Retinal pigment epithelial cell (primary cell): ENCODE measurements around the gene LRP1.

Experiments used
- DNase-seq: peaks from one replicate; pipeline ENCODE4 v3.0.0-alpha.2; 2010; ENCODE audit warnings: low read depth
- H3K4me3 ChIP-seq: 2 replicates; pipeline ENCODE4 v1.5.1; 2011; ENCODE audit warnings: mild to moderate bottlenecking, low read length, control low read depth, moderate library complexity
- CTCF ChIP-seq: conservative IDR thresholded peaks from 2 replicates; pipeline ENCODE4 v1.5.1; 2011; ENCODE audit warnings: low read depth, low read length, control low read depth, inconsistent platforms

LRP1 gene

GRCh38 chr12:57213763-57214397, 85.6 kb downstream of the LRP1 start:
- TF ChIP-seq CTCF: no peak
- DNase-seq: no peak
- H3K4me3 ChIP-seq: no peak overlapping the region

GRCh38 chr12:57214398-57214781, 86.1 kb downstream of the LRP1 start:
- DNase-seq: no peak
- H3K4me3 ChIP-seq: no peak overlapping the region
- peak; percentile 85 for TF ChIP-seq CTCF

GRCh38 chr12:57215065-57215464, 86.8 kb downstream of the LRP1 start:
- no peak overlapping the region for H3K4me3 ChIP-seq
- no peak for DNase-seq
- TF ChIP-seq CTCF: no peak

GRCh38 chr12:57215668-57216013, 87.4 kb downstream of the LRP1 start:
- no peak for TF ChIP-seq CTCF
- H3K4me3 ChIP-seq: no peak overlapping the region
- DNase-seq: no peak

GRCh38 chr12:57216014-57216911, 88.0 kb downstream of the LRP1 start, which contains the start of gene NXPH4:
TSS of gene NXPH4 (plus strand) at chr12:57216794. CDS start at chr12:57216970, 176 bp downstream.
- DNase-seq: no peak
- peak within 1 kb of the TSS; percentile 32 for H3K4me3 ChIP-seq
- TF ChIP-seq CTCF: no peak

- no peak for DNase-seq
These were observed 88.9 kb downstream of the LRP1 start for GRCh38 chr12:57216921-57217879.

More at GRCh38 chr12:57216921-57217879, 88.9 kb downstream of the LRP1 start:
- no peak for TF ChIP-seq CTCF
- peak overlapping the region; percentile 32 for H3K4me3 ChIP-seq
